ENCODE data around the gene CHD3. TPM values are rescaled to one million over a fixed set of nuclear protein-coding genes. Genes with fewer than 3 reads are reported as not detected.

The CHD3 gene
- polyA plus RNA-seq, 1 experiment: 49.1 TPM

DNA sequence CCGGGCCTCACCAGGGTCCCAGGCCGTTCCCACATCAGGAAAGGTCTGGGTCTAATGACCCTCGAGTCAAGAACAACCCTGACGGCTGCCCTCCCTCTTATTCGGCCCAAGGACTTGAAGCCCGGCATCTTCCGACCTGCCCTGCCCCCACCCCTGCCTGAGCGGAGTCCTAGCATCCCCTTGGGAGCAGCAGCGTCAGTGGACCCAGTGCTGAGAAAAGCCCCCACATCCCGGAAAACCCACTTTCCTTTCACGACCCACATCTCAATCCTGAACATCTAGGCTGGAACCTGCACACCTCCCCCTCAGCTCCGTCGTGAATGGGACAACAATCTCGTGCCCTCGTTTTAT lies 33.0 kb upstream of the CHD3 start:
- ChIA-PET CTCF (interaction anchor here (0.7 to 3.0 kb wide), 5 partner anchors 18 to 201 kb away, joined by 3 to 23 read pairs (median 12); no protein-coding TSS in a partner anchor), POLR2A (interaction anchor here (0.6 kb wide), 2 partner anchors 11 to 13 kb away, joined by 3 to 7 read pairs; no protein-coding TSS in a partner anchor)
- DNase-seq (ENCODE audit: low read depth): no peak
- Histone ChIP-seq H3K36me3 (ENCODE audit: control insufficient read depth, insufficient read depth, low read length) (peaks cover 25% of the 10 kb centered on the region), H3K27me3 (ENCODE audit: control insufficient read depth, insufficient read depth, low read length) (no peaks in the 10 kb centered on the region), H3K4me3 (ENCODE audit: low read depth, low read length) (no peak overlapping the region; the same call in 1 of the 2 replicates)
- TF ChIP-seq, protein P1, sequence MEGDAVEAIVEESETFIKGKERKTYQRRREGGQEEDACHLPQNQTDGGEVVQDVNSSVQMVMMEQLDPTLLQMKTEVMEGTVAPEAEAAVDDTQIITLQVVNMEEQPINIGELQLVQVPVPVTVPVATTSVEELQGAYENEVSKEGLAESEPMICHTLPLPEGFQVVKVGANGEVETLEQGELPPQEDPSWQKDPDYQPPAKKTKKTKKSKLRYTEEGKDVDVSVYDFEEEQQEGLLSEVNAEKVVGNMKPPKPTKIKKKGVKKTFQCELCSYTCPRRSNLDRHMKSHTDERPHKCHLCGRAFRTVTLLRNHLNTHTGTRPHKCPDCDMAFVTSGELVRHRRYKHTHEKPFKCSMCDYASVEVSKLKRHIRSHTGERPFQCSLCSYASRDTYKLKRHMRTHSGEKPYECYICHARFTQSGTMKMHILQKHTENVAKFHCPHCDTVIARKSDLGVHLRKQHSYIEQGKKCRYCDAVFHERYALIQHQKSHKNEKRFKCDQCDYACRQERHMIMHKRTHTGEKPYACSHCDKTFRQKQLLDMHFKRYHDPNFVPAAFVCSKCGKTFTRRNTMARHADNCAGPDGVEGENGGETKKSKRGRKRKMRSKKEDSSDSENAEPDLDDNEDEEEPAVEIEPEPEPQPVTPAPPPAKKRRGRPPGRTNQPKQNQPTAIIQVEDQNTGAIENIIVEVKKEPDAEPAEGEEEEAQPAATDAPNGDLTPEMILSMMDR (IDR thresholded peaks at IDR 0.05; ENCODE audit: insufficient read depth, low read depth, low read length): no peak

DNA sequence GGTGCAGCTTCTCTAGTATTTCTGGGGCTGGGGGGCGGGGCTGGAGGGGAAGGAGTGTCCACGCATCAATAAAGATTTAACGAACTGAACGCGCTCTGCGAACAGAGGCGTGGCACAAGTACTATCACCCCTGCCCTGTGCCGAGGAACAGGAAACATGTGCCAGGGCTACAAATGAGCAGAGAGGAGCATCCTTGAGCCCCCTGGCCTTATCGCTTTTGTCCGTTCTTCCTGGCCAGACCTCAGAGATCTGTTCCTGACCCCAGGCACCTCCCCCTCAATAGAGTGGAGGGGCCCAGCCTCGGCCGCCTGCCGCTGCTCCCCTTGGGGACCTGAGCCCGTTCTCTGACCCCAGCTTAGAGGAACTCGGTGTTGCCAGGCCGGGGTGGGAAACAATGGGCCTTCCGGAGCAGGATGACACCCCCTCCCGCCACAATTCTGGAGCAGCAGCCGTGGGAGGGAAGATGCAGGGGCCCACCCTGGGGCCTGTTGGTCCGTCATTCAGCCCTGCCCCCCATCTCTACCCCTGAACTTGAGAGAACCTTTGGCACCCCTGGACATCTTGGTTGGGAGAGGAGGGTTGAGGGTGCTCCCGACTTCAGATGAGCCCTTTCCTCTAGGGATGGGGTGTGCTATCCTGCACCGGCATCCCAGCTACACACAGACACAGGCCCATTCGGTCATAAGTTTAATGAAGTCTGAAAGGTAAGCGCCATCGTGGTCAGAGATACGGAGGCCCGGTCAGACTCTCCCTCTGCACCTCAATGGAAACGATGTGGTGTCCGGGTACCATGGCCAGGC lies 32.4 kb upstream of the CHD3 start:
- Histone ChIP-seq H3K4me3 (ENCODE audit: low read depth, low read length) (peak overlapping the region; percentile 58), H3K27me3 (ENCODE audit: control insufficient read depth, insufficient read depth, low read length) (no peaks in the 10 kb centered on the region), H3K36me3 (ENCODE audit: control insufficient read depth, insufficient read depth, low read length) (peaks cover 21% of the 10 kb centered on the region)
- ChIA-PET POLR2A (interaction anchor here (0.6 to 1.4 kb wide), 4 partner anchors 11 to 19 kb away, joined by 3 to 7 read pairs (median 3); no protein-coding TSS in a partner anchor), CTCF (interaction anchor here (0.7 to 3.0 kb wide), 11 partner anchors 14 to 201 kb away, joined by 3 to 23 read pairs (median 8); partner anchors contain the start of gene RNF227)
- no peak for DNase-seq (ENCODE audit: low read depth)
- TF ChIP-seq, protein P1 (IDR thresholded peaks at IDR 0.05; ENCODE audit: insufficient read depth, low read depth, low read length): no peak

DNA sequence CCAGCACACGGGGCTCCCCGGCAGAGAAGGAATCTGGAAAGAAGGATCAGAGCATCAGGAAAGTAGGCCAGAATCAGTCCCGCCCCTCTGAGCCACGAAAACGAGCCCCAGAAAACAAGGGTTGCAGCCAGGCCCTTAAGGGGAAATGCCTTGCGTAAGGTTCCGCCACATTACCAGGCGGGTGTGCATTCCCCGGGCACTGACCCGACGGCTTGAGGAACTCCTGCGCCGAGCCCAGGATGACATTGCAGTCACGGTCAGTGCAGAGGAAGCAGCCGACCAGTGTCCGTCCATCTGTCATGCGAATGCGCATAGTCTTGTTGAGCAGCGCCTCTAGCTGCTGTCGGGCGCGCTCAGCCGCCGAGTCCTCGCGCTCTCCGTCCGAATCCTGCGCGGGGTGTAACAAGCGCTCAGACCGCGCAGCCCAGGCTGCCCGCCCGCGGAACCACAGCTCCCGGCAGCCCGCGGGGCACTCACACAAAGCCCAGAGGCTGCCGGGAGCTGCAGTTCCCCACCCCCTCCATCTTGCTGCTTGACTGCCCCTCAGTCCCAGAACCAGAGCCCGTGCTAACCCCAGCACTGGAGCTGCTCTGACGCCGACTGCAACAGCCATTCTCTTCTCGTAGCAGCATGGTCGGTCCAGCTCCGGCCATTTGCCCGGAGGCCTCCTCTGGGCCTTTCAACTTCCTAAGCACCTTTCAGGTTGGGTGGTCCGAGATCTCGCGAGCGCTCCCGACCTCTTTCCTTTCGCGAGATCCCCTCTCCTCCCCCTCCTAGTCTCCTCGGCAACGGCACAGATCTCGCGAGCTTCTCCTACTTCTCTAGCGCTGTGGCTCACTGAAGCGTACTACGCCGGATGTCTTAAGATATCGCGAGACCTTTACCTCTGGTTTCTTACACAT lies 31.5 kb upstream of the CHD3 start, which contains the start of gene NAA38:
Gene NAA38, minus strand, starts transcription at position 749 of the 902 bp plus-strand sequence. Its CDS starts 96 bp downstream, at position 653.
- POLR2A ChIA-PET: interaction anchor here (0.6 to 1.4 kb wide), 4 partner anchors 14 to 59 kb away, joined by 3 read pairs; partner anchors contain the start of gene RNF227
- Histone ChIP-seq H3K27me3 (ENCODE audit: control insufficient read depth, insufficient read depth, low read length) (no peaks in the 10 kb centered on the region), H3K4me3 (ENCODE audit: low read depth, low read length) (peak within 1 kb of the TSS; percentile 58), H3K36me3 (ENCODE audit: control insufficient read depth, insufficient read depth, low read length) (peaks cover 13% of the 10 kb centered on the region)
- TF ChIP-seq, protein P1 (IDR thresholded peaks at IDR 0.05; ENCODE audit: insufficient read depth, low read depth, low read length): peak; percentile 59
- CTCF ChIA-PET: interaction anchor here (0.6 to 3.0 kb wide), 11 partner anchors 13 to 184 kb away, joined by 3 to 23 read pairs (median 8); partner anchors contain the start of gene RNF227
- DNase-seq (ENCODE audit: low read depth): peak; percentile 97

DNA sequence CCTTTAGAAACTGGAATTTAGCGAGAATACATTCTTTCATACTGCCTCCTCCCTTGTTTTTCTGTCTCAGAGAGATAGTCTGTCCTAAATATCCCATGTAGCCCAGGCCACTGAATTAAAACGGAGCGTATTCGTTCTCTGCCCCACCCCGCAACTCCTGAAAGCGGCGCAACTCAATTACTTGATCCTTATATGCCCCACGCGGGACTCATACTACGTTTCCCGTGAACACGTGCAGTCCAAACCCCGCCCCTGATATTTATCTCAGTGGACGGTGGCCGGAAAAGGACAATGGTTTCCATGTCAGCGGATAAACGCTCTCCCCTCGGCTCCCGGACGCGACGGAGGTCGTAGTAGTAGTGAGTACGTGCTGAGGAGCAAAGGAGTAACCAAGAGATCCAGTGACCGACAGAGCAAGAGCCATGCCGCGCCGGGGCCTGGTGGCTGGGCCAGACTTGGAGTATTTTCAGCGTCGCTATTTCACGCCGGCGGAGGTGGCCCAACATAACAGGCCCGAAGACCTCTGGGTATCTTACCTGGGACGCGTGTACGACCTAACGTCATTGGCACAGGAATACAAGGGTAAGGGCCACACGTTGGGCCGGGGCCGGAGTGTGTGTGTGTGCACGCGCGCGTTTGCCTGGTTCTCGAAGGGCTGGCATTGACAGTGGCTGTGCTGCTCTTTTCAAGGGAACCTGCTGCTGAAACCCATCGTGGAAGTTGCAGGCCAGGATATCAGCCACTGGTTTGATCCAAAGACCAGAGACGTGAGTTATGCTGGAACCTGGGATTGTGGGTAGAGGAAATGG lies 30.7 kb upstream of the CHD3 start, which contains the start of gene CYB5D1:
Gene CYB5D1, plus strand, starts transcription at position 291 of the 809 bp plus-strand sequence. Its CDS starts 132 bp downstream, at position 423.
- CTCF ChIA-PET: interaction anchor here (0.7 to 3.0 kb wide), 12 partner anchors 12 to 183 kb away, joined by 3 to 23 read pairs (median 8); partner anchors contain the start of gene RNF227
- TF ChIP-seq, protein P1 (IDR thresholded peaks at IDR 0.05; ENCODE audit: insufficient read depth, low read depth, low read length): no peak
- POLR2A ChIA-PET: interaction anchor here (0.9 to 1.4 kb wide), 3 partner anchors 15 to 58 kb away, joined by 3 read pairs; partner anchors contain the start of gene RNF227
- peak within 1 kb of the TSS; percentile 58 for H3K4me3 ChIP-seq (ENCODE audit: low read depth, low read length)
- H3K36me3 ChIP-seq (ENCODE audit: control insufficient read depth, insufficient read depth, low read length): peaks cover 7% of the 10 kb centered on the region
- DNase-seq (ENCODE audit: low read depth): no peak
- H3K27me3 ChIP-seq (ENCODE audit: control insufficient read depth, insufficient read depth, low read length): no peaks in the 10 kb centered on the region
